ENCODE measurements around the gene TRMT2A. TPM values are rescaled to one million over a fixed set of nuclear protein-coding genes. Genes with fewer than 3 reads are reported as not detected.
A peak's percentile ranks its signal among the peaks of the same experiment; 100 is the strongest.

The TRMT2A gene
- polyA plus RNA-seq, 1 of the 3 experiments (the other 2 are of a cell fraction) = 54.6 TPM

- Histone ChIP-seq H3F3A (replicated peaks; ENCODE audit: insufficient read depth) (peaks cover 9% of the 10 kb centered on the region), H3K9me3 (no peaks in the 10 kb centered on the region), H3K4me1 (ENCODE audit: control insufficient read depth in 1 of 2, insufficient read depth in 2 of 2, low read depth in 1 of 2, low read length in 1 of 2) (peaks cover 7 to 23% of the 10 kb centered on the region in 2 experiments; a peak in 1 of 4 replicates), H3K4me2 (peak within 1 kb of the TSS; percentile 86), H3K79me2 (ENCODE audit: insufficient read depth) (peaks cover 46% of the 10 kb centered on the region), H2AFZ (ENCODE audit: low read depth) (peak within 1 kb of the TSS; percentile 95), H4K20me1 (ENCODE audit: insufficient read depth) (peaks cover 32% of the 10 kb centered on the region), H3K4me3 (ENCODE audit: low read depth in 2 of 2, low read length in 1 of 2) (peak within 1 kb of the TSS; percentile 68 to 83), H3K27me3 (ENCODE audit: insufficient read depth) (no peaks in the 10 kb centered on the region), H3K9ac (peak within 1 kb of the TSS; percentile 98), H3K36me3 (replicated peaks in 1 of 2; ENCODE audit: control insufficient read depth in 1 of 2, insufficient read depth in 2 of 2, low read length in 1 of 2) (peaks cover 0 to 8% of the 10 kb centered on the region in 2 experiments), H3K27ac (ENCODE audit: low read depth in 2 of 2, low read length in 1 of 2) (peak within 1 kb of the TSS; percentile 79 to 81), H3K9me2 (no peaks in the 10 kb centered on the region)
- DNase-seq = peak; percentile 97
- WGBS (ENCODE audit: low lambda C conversion rate) = 5% methylated on average over 11 of the region's 100 CpGs
- CTCF ChIA-PET = no interaction called here
- POLR2A ChIA-PET = interaction anchor here (0.6 to 1.2 kb wide), 3 partner anchors 12 to 102 kb away, joined by 3 to 4 read pairs (median 3); partner anchors contain the start of gene RANBP1
- TF ChIP-seq, protein P1, sequence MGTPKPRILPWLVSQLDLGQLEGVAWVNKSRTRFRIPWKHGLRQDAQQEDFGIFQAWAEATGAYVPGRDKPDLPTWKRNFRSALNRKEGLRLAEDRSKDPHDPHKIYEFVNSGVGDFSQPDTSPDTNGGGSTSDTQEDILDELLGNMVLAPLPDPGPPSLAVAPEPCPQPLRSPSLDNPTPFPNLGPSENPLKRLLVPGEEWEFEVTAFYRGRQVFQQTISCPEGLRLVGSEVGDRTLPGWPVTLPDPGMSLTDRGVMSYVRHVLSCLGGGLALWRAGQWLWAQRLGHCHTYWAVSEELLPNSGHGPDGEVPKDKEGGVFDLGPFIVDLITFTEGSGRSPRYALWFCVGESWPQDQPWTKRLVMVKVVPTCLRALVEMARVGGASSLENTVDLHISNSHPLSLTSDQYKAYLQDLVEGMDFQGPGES (IDR thresholded peaks at IDR 0.05; ENCODE audit: low read depth, low read length) = peak; percentile 75
- no peak for TF ChIP-seq JUND (IDR thresholded peaks at IDR 0.05)
- TF ChIP-seq EP300 (IDR thresholded peaks at IDR 0.05; ENCODE audit: borderline replicate concordance in 1 of 2, low read depth in 1 of 2, low read length in 1 of 2) = no peak; a peak in 1 of 4 replicates
- peak; percentile 25; the same call in 1 of the 2 replicates for TF ChIP-seq NRF1 (IDR thresholded peaks at IDR 0.05; ENCODE audit: low read depth, low read length)
- TF ChIP-seq MXI1 (IDR thresholded peaks at IDR 0.05; ENCODE audit: low read depth, low read length) = peak; percentile 78
- peak; percentile 92 for TF ChIP-seq MAX (IDR thresholded peaks at IDR 0.05; ENCODE audit: low read depth)
- TF ChIP-seq NFIC (IDR thresholded peaks at IDR 0.05; ENCODE audit: borderline replicate concordance) = no peak
- peak; percentile 81 for TF ChIP-seq YY1 (IDR thresholded peaks at IDR 0.05; ENCODE audit: low read depth)
- TF ChIP-seq TCF12 (IDR thresholded peaks at IDR 0.05) = no peak; the same call in 1 of the 2 replicates
- TF ChIP-seq, protein P2, sequence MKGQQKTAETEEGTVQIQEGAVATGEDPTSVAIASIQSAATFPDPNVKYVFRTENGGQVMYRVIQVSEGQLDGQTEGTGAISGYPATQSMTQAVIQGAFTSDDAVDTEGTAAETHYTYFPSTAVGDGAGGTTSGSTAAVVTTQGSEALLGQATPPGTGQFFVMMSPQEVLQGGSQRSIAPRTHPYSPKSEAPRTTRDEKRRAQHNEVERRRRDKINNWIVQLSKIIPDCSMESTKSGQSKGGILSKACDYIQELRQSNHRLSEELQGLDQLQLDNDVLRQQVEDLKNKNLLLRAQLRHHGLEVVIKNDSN (IDR thresholded peaks at IDR 0.05; ENCODE audit: borderline replicate concordance, low read depth) = no peak
- peak; percentile 64 for TF ChIP-seq GABPA (IDR thresholded peaks at IDR 0.05; ENCODE audit: low read depth)
- TF ChIP-seq FOSL2 (IDR thresholded peaks at IDR 0.05; ENCODE audit: borderline replicate concordance, low read depth) = no peak
- no peak for TF ChIP-seq SMC3 (IDR thresholded peaks at IDR 0.05; ENCODE audit: low read depth, low read length)
- TF ChIP-seq SIN3A (IDR thresholded peaks at IDR 0.05; ENCODE audit: borderline replicate concordance, low read depth, low read length) = peak; percentile 73; the same call in 1 of the 2 replicates
- TF ChIP-seq RXRA (IDR thresholded peaks at IDR 0.05; ENCODE audit: borderline replicate concordance, low read depth) = no peak
- TF ChIP-seq ELF1 (IDR thresholded peaks at IDR 0.05) = peak; percentile 68
- TF ChIP-seq, protein P3, sequence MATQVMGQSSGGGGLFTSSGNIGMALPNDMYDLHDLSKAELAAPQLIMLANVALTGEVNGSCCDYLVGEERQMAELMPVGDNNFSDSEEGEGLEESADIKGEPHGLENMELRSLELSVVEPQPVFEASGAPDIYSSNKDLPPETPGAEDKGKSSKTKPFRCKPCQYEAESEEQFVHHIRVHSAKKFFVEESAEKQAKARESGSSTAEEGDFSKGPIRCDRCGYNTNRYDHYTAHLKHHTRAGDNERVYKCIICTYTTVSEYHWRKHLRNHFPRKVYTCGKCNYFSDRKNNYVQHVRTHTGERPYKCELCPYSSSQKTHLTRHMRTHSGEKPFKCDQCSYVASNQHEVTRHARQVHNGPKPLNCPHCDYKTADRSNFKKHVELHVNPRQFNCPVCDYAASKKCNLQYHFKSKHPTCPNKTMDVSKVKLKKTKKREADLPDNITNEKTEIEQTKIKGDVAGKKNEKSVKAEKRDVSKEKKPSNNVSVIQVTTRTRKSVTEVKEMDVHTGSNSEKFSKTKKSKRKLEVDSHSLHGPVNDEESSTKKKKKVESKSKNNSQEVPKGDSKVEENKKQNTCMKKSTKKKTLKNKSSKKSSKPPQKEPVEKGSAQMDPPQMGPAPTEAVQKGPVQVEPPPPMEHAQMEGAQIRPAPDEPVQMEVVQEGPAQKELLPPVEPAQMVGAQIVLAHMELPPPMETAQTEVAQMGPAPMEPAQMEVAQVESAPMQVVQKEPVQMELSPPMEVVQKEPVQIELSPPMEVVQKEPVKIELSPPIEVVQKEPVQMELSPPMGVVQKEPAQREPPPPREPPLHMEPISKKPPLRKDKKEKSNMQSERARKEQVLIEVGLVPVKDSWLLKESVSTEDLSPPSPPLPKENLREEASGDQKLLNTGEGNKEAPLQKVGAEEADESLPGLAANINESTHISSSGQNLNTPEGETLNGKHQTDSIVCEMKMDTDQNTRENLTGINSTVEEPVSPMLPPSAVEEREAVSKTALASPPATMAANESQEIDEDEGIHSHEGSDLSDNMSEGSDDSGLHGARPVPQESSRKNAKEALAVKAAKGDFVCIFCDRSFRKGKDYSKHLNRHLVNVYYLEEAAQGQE (IDR thresholded peaks at IDR 0.05; ENCODE audit: low read depth, low read length) = peak; percentile 56; the same call in 1 of the 2 replicates
- no peak for TF ChIP-seq FOXJ3 (CRISPR knock-in tag; IDR thresholded peaks at IDR 0.05)
- TF ChIP-seq POLR2AphosphoS5 (IDR thresholded peaks at IDR 0.05; ENCODE audit: low read depth, low read length) = peak; percentile 94
- peak; percentile 91 for TF ChIP-seq TAF1 (IDR thresholded peaks at IDR 0.05; ENCODE audit: borderline replicate concordance, low read depth, low read length)
- peak; percentile 43; the same call in 1 of the 2 replicates for TF ChIP-seq TEAD4 (IDR thresholded peaks at IDR 0.05; ENCODE audit: borderline replicate concordance, insufficient read depth)
- TF ChIP-seq FOXM1 (IDR thresholded peaks at IDR 0.05; ENCODE audit: low read depth) = no peak
- no peak for TF ChIP-seq GATA2 (CRISPR knock-in tag; IDR thresholded peaks at IDR 0.05)
- TF ChIP-seq RAD21 (IDR thresholded peaks at IDR 0.05; ENCODE audit: low read length) = no peak
- no peak for TF ChIP-seq EZH2phosphoT487 (IDR thresholded peaks at IDR 0.05; ENCODE audit: borderline replicate concordance, low read depth)
- no peak for TF ChIP-seq MEF2A (IDR thresholded peaks at IDR 0.05; ENCODE audit: borderline replicate concordance, low read depth)
- no peak for TF ChIP-seq USF2 (IDR thresholded peaks at IDR 0.05; ENCODE audit: borderline replicate concordance, low read depth, low read length)
These were observed 37.1 kb downstream of the TRMT2A start, which contains the start of gene DGCR8 for GRCh38 chr22:20079745-20080444. TSS of gene DGCR8 (plus strand) at chr22:20080241. CDS start at chr22:20085964, 5,723 bp downstream.

Data from SK-N-SH (cell line).